Activated naive CD4-positive, alpha-beta T cell treated with anti-CD3 and anti-CD28 coated beads for 36 hours (primary cell): ENCODE results near the gene MACO1. TPM values are rescaled to one million over a fixed set of nuclear protein-coding genes. Genes with fewer than 3 reads are reported as not detected.

ENCODE experiments used
- CTCF ChIA-PET: fragments of 350-600 bp; sonication (Branson Sonifier 250); formaldehyde crosslinking; loops from one replicate; lab custom pipeline; 2021; ENCODE audit warnings: antibody characterized with exemption; lab: Charles Lee
- DNase-seq: peaks from one replicate; pipeline ENCODE4 v3.0.0-alpha.2; 2020
- H3K27ac Mint-ChIP-seq: one replicate; pipeline ENCODE4 v1.8.0; 2021; ENCODE audit warnings: mild to moderate bottlenecking, mixed read lengths
- H3K27me3 Mint-ChIP-seq: one replicate; pipeline ENCODE4 v1.8.0; 2021; ENCODE audit warnings: low read depth, mixed read lengths
- H3K36me3 Mint-ChIP-seq: one replicate; pipeline ENCODE4 v1.8.0; 2021; ENCODE audit warnings: low read depth, mixed read lengths
- H3K4me1 Mint-ChIP-seq: one replicate; pipeline ENCODE4 v1.8.0; 2021; ENCODE audit warnings: low read depth, mixed read lengths
- H3K4me3 Mint-ChIP-seq: one replicate; pipeline ENCODE4 v1.8.0; 2021; ENCODE audit warnings: mild to moderate bottlenecking, moderate library complexity, mixed read lengths
- H3K9me3 Mint-ChIP-seq: one replicate; pipeline ENCODE4 v1.8.0; 2021; ENCODE audit warnings: mixed read lengths
- intact Hi-C: fragments of 100-400 bp; cut with micrococcal nuclease; formaldehyde crosslinking; loops from one replicate; pipeline ENCODE4 v1.15.1; 2023
- total RNA-seq, 2 experiments: library from RNA; stranded (reverse); gene quantifications; one replicate each; pipeline ENCODE4 v1.2.3, GENCODE V29; 2021

Gene MACO1
- total RNA-seq, 2 experiments from 2014 or later = 8.4 to 8.6 TPM

GRCh38 chr1:25523542-25523941 lies 92.8 kb downstream of the MACO1 start:
- peak; percentile 38 for DNase-seq
- H3K36me3 Mint-ChIP-seq = no peaks in the 10 kb centered on the region
- no peak overlapping the region for H3K4me3 Mint-ChIP-seq
- no peaks in the 10 kb centered on the region for H3K27me3 Mint-ChIP-seq
- H3K4me1 Mint-ChIP-seq = peaks cover 6% of the 10 kb centered on the region
- intact Hi-C loops = loop anchor here (5.0 kb wide), 1 partner anchor 51 kb away; no protein-coding TSS in a partner anchor
- peaks cover 5% of the 10 kb centered on the region for H3K9me3 Mint-ChIP-seq
- CTCF ChIA-PET = interaction anchor here (1.3 kb wide), 1 partner anchor 288 kb away, joined by 3 read pairs; no protein-coding TSS in a partner anchor
- H3K27ac Mint-ChIP-seq = no peak overlapping the region

- H3K9me3 Mint-ChIP-seq = peaks cover 5% of the 10 kb centered on the region
- intact Hi-C loops = loop anchor here (5.0 kb wide), 1 partner anchor 52 kb away; no protein-coding TSS in a partner anchor
- H3K4me1 Mint-ChIP-seq = peaks cover 6% of the 10 kb centered on the region
- no peak overlapping the region for H3K4me3 Mint-ChIP-seq
- no peaks in the 10 kb centered on the region for H3K27me3 Mint-ChIP-seq
- CTCF ChIA-PET = interaction anchor here (1.0 to 1.2 kb wide), 2 partner anchors 14 to 41 kb away, joined by 3 read pairs; no protein-coding TSS in a partner anchor
- no peaks in the 10 kb centered on the region for H3K36me3 Mint-ChIP-seq
- H3K27ac Mint-ChIP-seq = no peak overlapping the region
- DNase-seq = no peak
Measured at GRCh38 chr1:25524568-25525360, 94.1 kb downstream of the MACO1 start.

- no peak overlapping the region for H3K4me3 Mint-ChIP-seq
- peaks cover 4% of the 10 kb centered on the region for H3K4me1 Mint-ChIP-seq
- H3K27ac Mint-ChIP-seq = no peak overlapping the region
- intact Hi-C loops = no loop called here
- CTCF ChIA-PET = interaction anchor here (1.0 to 1.2 kb wide), 2 partner anchors 13 to 40 kb away, joined by 3 read pairs; no protein-coding TSS in a partner anchor
- H3K27me3 Mint-ChIP-seq = no peaks in the 10 kb centered on the region
- no peak for DNase-seq
- no peaks in the 10 kb centered on the region for H3K36me3 Mint-ChIP-seq
- peaks cover 5% of the 10 kb centered on the region for H3K9me3 Mint-ChIP-seq
Measured at GRCh38 chr1:25525361-25525688, 94.6 kb downstream of the MACO1 start.

GRCh38 chr1:25526753-25527152 lies 96.1 kb downstream of the MACO1 start:
- H3K36me3 Mint-ChIP-seq = no peaks in the 10 kb centered on the region
- H3K9me3 Mint-ChIP-seq = peaks cover 5% of the 10 kb centered on the region
- no peak for DNase-seq
- no peak overlapping the region for H3K4me3 Mint-ChIP-seq
- no peaks in the 10 kb centered on the region for H3K27me3 Mint-ChIP-seq
- CTCF ChIA-PET = interaction anchor here (0.5 kb wide), 1 partner anchor 129 kb away, joined by 3 read pairs; no protein-coding TSS in a partner anchor
- intact Hi-C loops = no loop called here
- no peaks in the 10 kb centered on the region for H3K4me1 Mint-ChIP-seq
- H3K27ac Mint-ChIP-seq = no peak overlapping the region

- CTCF ChIA-PET = interaction anchor here (0.5 kb wide), 1 partner anchor 130 kb away, joined by 3 read pairs; no protein-coding TSS in a partner anchor
- DNase-seq = no peak
- no peaks in the 10 kb centered on the region for H3K36me3 Mint-ChIP-seq
- no peak overlapping the region for H3K4me3 Mint-ChIP-seq
- H3K27ac Mint-ChIP-seq = no peak overlapping the region
- H3K27me3 Mint-ChIP-seq = no peaks in the 10 kb centered on the region
- intact Hi-C loops = no loop called here
- peaks cover 5% of the 10 kb centered on the region for H3K9me3 Mint-ChIP-seq
- no peaks in the 10 kb centered on the region for H3K4me1 Mint-ChIP-seq
Measured at GRCh38 chr1:25527226-25527846, 96.6 kb downstream of the MACO1 start.

GRCh38 chr1:25527946-25528595 lies 97.4 kb downstream of the MACO1 start:
- CTCF ChIA-PET = interaction anchor here (0.7 kb wide), 1 partner anchor 8 kb away, joined by 8 read pairs; no protein-coding TSS in a partner anchor
- Mint-ChIP-seq H3K27me3 (no peaks in the 10 kb centered on the region), H3K4me1 (no peaks in the 10 kb centered on the region), H3K36me3 (no peaks in the 10 kb centered on the region), H3K9me3 (peaks cover 5% of the 10 kb centered on the region), H3K27ac (no peak overlapping the region), H3K4me3 (no peak overlapping the region)
- DNase-seq = no peak
- intact Hi-C loops = no loop called here

GRCh38 chr1:25528881-25529517 lies 98.3 kb downstream of the MACO1 start:
- Mint-ChIP-seq H3K4me1 (no peaks in the 10 kb centered on the region), H3K27ac (no peak overlapping the region), H3K36me3 (no peaks in the 10 kb centered on the region), H3K4me3 (no peak overlapping the region), H3K27me3 (no peaks in the 10 kb centered on the region), H3K9me3 (peaks cover 5% of the 10 kb centered on the region)
- CTCF ChIA-PET = interaction anchor here (0.7 to 1.0 kb wide), 2 partner anchors 9 kb away, joined by 3 to 8 read pairs; no protein-coding TSS in a partner anchor
- DNase-seq = no peak
- intact Hi-C loops = no loop called here

- no peak overlapping the region for H3K4me3 Mint-ChIP-seq
- H3K9me3 Mint-ChIP-seq = peaks cover 5% of the 10 kb centered on the region
- no peaks in the 10 kb centered on the region for H3K27me3 Mint-ChIP-seq
- H3K36me3 Mint-ChIP-seq = no peaks in the 10 kb centered on the region
- no peaks in the 10 kb centered on the region for H3K4me1 Mint-ChIP-seq
- no peak for DNase-seq
- H3K27ac Mint-ChIP-seq = no peak overlapping the region
- intact Hi-C loops = no loop called here
- CTCF ChIA-PET = interaction anchor here (1.0 kb wide), 1 partner anchor 9 kb away, joined by 3 read pairs; no protein-coding TSS in a partner anchor
Measured at GRCh38 chr1:25529518-25530185, 99.0 kb downstream of the MACO1 start.

- Mint-ChIP-seq H3K27ac (no peak overlapping the region), H3K9me3 (peaks cover 2% of the 10 kb centered on the region), H3K27me3 (no peaks in the 10 kb centered on the region), H3K36me3 (no peaks in the 10 kb centered on the region), H3K4me1 (no peaks in the 10 kb centered on the region), H3K4me3 (no peak overlapping the region)
- CTCF ChIA-PET = interaction anchor here (0.6 kb wide), 1 partner anchor 12 kb away, joined by 3 read pairs; no protein-coding TSS in a partner anchor
- intact Hi-C loops = no loop called here
- DNase-seq = no peak
Measured at GRCh38 chr1:25530186-25531081, 99.7 kb downstream of the MACO1 start.

- CTCF ChIA-PET = no interaction called here
- Mint-ChIP-seq H3K36me3 (no peaks in the 10 kb centered on the region), H3K27me3 (no peaks in the 10 kb centered on the region), H3K4me1 (no peaks in the 10 kb centered on the region), H3K9me3 (no peaks in the 10 kb centered on the region), H3K27ac (no peak overlapping the region), H3K4me3 (no peak overlapping the region)
- no peak for DNase-seq
- intact Hi-C loops = no loop called here
Measured at GRCh38 chr1:25531082-25531461, 100.4 kb downstream of the MACO1 start.

- CTCF ChIA-PET = interaction anchor here (0.9 kb wide), 1 partner anchor 12 kb away, joined by 3 read pairs; no protein-coding TSS in a partner anchor
- intact Hi-C loops = no loop called here
Measured at GRCh38 chr1:25532970-25533369, 102.3 kb downstream of the MACO1 start.

More at GRCh38 chr1:25532970-25533369, 102.3 kb downstream of the MACO1 start:
- no peaks in the 10 kb centered on the region for H3K27me3 Mint-ChIP-seq
- H3K9me3 Mint-ChIP-seq = no peaks in the 10 kb centered on the region
- H3K4me1 Mint-ChIP-seq = no peaks in the 10 kb centered on the region
- H3K4me3 Mint-ChIP-seq = no peak overlapping the region
- DNase-seq = no peak
- no peaks in the 10 kb centered on the region for H3K36me3 Mint-ChIP-seq
- H3K27ac Mint-ChIP-seq = no peak overlapping the region
